T follicular helper cell (primary cell): ENCODE results near the gene MED25.

Experiments used
- DNase-seq: peaks from one replicate; pipeline ENCODE4 v3.0.0-alpha.2; 2020; ENCODE audit warnings: low read depth

Gene MED25

GRCh38 chr19:49799271-49799797 is 18.8 kb upstream of the MED25 start:
- no peak for DNase-seq

- no peak for DNase-seq
These were observed 18.2 kb upstream of the MED25 start for GRCh38 chr19:49799798-49800376.

GRCh38 chr19:49800771-49801170 is 17.3 kb upstream of the MED25 start:
- no peak for DNase-seq

GRCh38 chr19:49801401-49801888 is 16.6 kb upstream of the MED25 start:
- DNase-seq = no peak

GRCh38 chr19:49801966-49802661 is 16.0 kb upstream of the MED25 start:
- no peak for DNase-seq

GRCh38 chr19:49802836-49803528 is 15.1 kb upstream of the MED25 start:
- DNase-seq = no peak

- DNase-seq = no peak
These were observed 14.6 kb upstream of the MED25 start for GRCh38 chr19:49803529-49803856.

GRCh38 chr19:49805822-49806619 is 12.1 kb upstream of the MED25 start:
- no peak for DNase-seq

- DNase-seq = no peak
These were observed 11.5 kb upstream of the MED25 start for GRCh38 chr19:49806620-49806959.

GRCh38 chr19:49807058-49807903 is 10.8 kb upstream of the MED25 start:
- no peak for DNase-seq

- no peak for DNase-seq
These were observed 10.0 kb upstream of the MED25 start for GRCh38 chr19:49807904-49808675.

GRCh38 chr19:49808711-49809159 is 9.4 kb upstream of the MED25 start:
- DNase-seq = peak; percentile 85

- DNase-seq = peak; percentile 42
These were observed 8.7 kb upstream of the MED25 start for GRCh38 chr19:49809160-49809940.

GRCh38 chr19:49809941-49810389 is 8.1 kb upstream of the MED25 start:
- DNase-seq = no peak

- no peak for DNase-seq
These were observed 6.8 kb upstream of the MED25 start for GRCh38 chr19:49811328-49811727.

GRCh38 chr19:49812452-49812996 is 5.6 kb upstream of the MED25 start:
- no peak for DNase-seq

- DNase-seq = peak; percentile 90
These were observed 4.9 kb upstream of the MED25 start, which contains the start of gene FUZ for GRCh38 chr19:49812997-49813861. TSS of gene FUZ (minus strand) at chr19:49813292. CDS start at chr19:49813106, 186 bp downstream.

GRCh38 chr19:49814010-49814409 is 4.1 kb upstream of the MED25 start:
- no peak for DNase-seq
